SK-N-SH (cell line): ENCODE results near the gene YBX2. TPM values are rescaled to one million over a fixed set of nuclear protein-coding genes. Genes with fewer than 3 reads are reported as not detected.
A peak's percentile ranks its signal among the peaks of the same experiment; 100 is the strongest.

Source experiments
- ELF1 ChIP-seq: IDR thresholded peaks from 2 replicates; pipeline ENCODE4 v1.4.0; 2012
- EP300 ChIP-seq, 2 experiments: IDR thresholded peaks; 2 replicates each; pipeline versions ENCODE4 v1.4.0 to v1.6.1; 2012; ENCODE audit warnings: borderline replicate concordance in 1 of 2, low read depth in 1 of 2, low read length in 1 of 2
- EZH2phosphoT487 ChIP-seq: fragments of 200-600 bp; sonication (generic); IDR thresholded peaks from 2 replicates; pipeline ENCODE4 v1.6.1; 2017; ENCODE audit warnings: low read depth, mixed run types, mild to moderate bottlenecking, antibody characterized with exemption, moderate library complexity, borderline replicate concordance
- FOXJ3 ChIP-seq: sonication (generic); formaldehyde crosslinking; IDR thresholded peaks from 2 replicates; pipeline ENCODE4 v1.5.1; 2020; ENCODE audit warnings: mild to moderate bottlenecking, missing genetic modification reagents
- GABPA ChIP-seq: IDR thresholded peaks from 2 replicates; pipeline ENCODE4 v1.4.0; 2012; ENCODE audit warnings: low read depth, mild to moderate bottlenecking
- JUND ChIP-seq: IDR thresholded peaks from 2 replicates; pipeline ENCODE4 v1.4.0; 2012
- MEF2A ChIP-seq: IDR thresholded peaks from 2 replicates; pipeline ENCODE4 v1.4.0; 2012; ENCODE audit warnings: low read depth, borderline replicate concordance
- MXI1 ChIP-seq: IDR thresholded peaks from 2 replicates; pipeline ENCODE4 v1.6.1; 2012; ENCODE audit warnings: mild to moderate bottlenecking, low read depth, low read length, improper control_type of control experiment
- NFIC ChIP-seq: IDR thresholded peaks from 2 replicates; pipeline ENCODE4 v1.4.0; 2012; ENCODE audit warnings: borderline replicate concordance
- NRF1 ChIP-seq: IDR thresholded peaks from 2 replicates; pipeline ENCODE4 v1.6.1; 2012; ENCODE audit warnings: low read depth, mild to moderate bottlenecking, low read length
- POLR2AphosphoS5 ChIP-seq: IDR thresholded peaks from 2 replicates; pipeline ENCODE4 v1.6.1; 2012; ENCODE audit warnings: low read depth, low read length
- RAD21 ChIP-seq: IDR thresholded peaks from 2 replicates; pipeline ENCODE4 v1.6.1; 2012; ENCODE audit warnings: mild to moderate bottlenecking, low read length
- RCOR1 ChIP-seq: fragments of 150-350 bp; IDR thresholded peaks from 2 replicates; pipeline ENCODE4 v1.6.1; 2017; ENCODE audit warnings: antibody characterized with exemption, low read length
- RFX5 ChIP-seq: IDR thresholded peaks from 2 replicates; pipeline ENCODE4 v1.6.1; 2012; ENCODE audit warnings: mild to moderate bottlenecking, improper control_type of control experiment, low read length
- RXRA ChIP-seq: IDR thresholded peaks from 2 replicates; pipeline ENCODE4 v1.4.0; 2012; ENCODE audit warnings: low read depth, mild to moderate bottlenecking, borderline replicate concordance
- SIN3A ChIP-seq: IDR thresholded peaks from 2 replicates; pipeline ENCODE4 v1.6.1; 2012; ENCODE audit warnings: low read depth, mild to moderate bottlenecking, low read length, moderate library complexity, borderline replicate concordance
- SMC3 ChIP-seq: IDR thresholded peaks from 2 replicates; pipeline ENCODE4 v1.6.1; 2012; ENCODE audit warnings: low read depth, low read length, improper control_type of control experiment
- TCF12 ChIP-seq: IDR thresholded peaks from 2 replicates; pipeline ENCODE4 v1.4.0; 2012
- TEAD4 ChIP-seq: IDR thresholded peaks from 2 replicates; pipeline ENCODE4 v1.4.0; 2012; ENCODE audit warnings: mild to moderate bottlenecking, borderline replicate concordance; ENCODE audit not compliant: insufficient read depth
- YY1 ChIP-seq: IDR thresholded peaks from 2 replicates; pipeline ENCODE4 v1.4.0; 2012; ENCODE audit warnings: low read depth, mild to moderate bottlenecking
- polyA plus RNA-seq, 3 experiments: library from polyadenylated mRNA; depleted of rRNA; stranded (reverse); fragments of >200 nt; gene quantifications; 2 replicates each; pipeline ENCODE4 v1.2.3, GENCODE V29; 2012
- TF ChIP-seq, protein P1 (sequence below): IDR thresholded peaks from 2 replicates; pipeline ENCODE4 v1.6.1; 2012; ENCODE audit warnings: mild to moderate bottlenecking, low read depth, low read length, moderate library complexity
- TF ChIP-seq, protein P2 (sequence below): IDR thresholded peaks from 2 replicates; pipeline ENCODE4 v1.4.0; 2012; ENCODE audit warnings: low read depth, borderline replicate concordance
- TF ChIP-seq, protein P3 (sequence below): IDR thresholded peaks from 2 replicates; pipeline ENCODE4 v1.4.0; 2012; ENCODE audit warnings: low read depth, borderline replicate concordance

YBX2 gene
- polyA plus RNA-seq, 1 of the 3 experiments (the other 2 are of a cell fraction), result 0.54 TPM

DNA sequence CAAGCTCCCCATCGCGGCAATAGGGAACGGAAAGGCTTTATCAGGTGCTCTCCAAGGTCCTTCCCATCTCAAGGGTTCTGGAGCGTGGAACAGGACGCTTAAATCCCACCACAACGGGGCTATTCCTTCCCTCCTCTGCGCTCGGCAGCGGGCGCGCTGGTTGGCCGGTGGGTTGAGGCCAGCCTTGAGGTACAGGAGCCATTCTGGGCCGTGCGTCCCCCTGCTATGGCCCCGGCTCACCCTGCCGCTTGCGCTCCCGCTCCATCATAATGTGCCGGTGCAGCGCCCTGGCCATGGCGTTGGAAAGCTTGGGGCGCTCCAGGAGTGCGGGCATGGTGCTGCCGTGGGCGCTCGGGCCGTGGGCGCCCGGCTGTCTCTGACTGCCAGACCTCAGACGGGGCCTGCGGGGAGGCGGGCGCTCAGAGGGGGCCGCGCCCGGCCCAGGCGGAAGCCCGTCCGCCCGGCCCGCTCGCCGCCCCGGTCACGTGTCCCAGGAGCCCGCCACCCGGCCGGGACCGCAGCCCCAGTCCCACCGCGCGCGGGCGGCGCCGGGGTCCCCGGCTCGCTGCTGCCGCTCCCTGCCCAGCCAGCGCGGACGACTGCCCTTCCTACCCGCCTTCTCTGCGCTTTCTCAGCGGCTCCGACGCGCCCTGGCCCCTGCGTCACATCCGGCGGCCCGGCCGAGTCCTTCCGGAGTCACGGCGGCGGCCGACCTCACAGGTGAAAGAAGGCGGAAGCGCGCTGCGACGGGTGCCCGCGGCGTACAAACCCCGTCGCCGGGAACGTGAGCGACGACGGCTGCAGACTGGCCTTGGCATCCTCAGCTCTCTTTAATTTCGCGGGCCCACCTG, 20.5 kb upstream of the YBX2 start, which contains the start of gene GPS2 (continued):
- TF ChIP-seq, protein P1, sequence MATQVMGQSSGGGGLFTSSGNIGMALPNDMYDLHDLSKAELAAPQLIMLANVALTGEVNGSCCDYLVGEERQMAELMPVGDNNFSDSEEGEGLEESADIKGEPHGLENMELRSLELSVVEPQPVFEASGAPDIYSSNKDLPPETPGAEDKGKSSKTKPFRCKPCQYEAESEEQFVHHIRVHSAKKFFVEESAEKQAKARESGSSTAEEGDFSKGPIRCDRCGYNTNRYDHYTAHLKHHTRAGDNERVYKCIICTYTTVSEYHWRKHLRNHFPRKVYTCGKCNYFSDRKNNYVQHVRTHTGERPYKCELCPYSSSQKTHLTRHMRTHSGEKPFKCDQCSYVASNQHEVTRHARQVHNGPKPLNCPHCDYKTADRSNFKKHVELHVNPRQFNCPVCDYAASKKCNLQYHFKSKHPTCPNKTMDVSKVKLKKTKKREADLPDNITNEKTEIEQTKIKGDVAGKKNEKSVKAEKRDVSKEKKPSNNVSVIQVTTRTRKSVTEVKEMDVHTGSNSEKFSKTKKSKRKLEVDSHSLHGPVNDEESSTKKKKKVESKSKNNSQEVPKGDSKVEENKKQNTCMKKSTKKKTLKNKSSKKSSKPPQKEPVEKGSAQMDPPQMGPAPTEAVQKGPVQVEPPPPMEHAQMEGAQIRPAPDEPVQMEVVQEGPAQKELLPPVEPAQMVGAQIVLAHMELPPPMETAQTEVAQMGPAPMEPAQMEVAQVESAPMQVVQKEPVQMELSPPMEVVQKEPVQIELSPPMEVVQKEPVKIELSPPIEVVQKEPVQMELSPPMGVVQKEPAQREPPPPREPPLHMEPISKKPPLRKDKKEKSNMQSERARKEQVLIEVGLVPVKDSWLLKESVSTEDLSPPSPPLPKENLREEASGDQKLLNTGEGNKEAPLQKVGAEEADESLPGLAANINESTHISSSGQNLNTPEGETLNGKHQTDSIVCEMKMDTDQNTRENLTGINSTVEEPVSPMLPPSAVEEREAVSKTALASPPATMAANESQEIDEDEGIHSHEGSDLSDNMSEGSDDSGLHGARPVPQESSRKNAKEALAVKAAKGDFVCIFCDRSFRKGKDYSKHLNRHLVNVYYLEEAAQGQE, result peak; percentile 94
- no peak for TF ChIP-seq RXRA
- no peak for TF ChIP-seq RFX5
- no peak; the same call in 1 of the 2 replicates for TF ChIP-seq JUND
- TF ChIP-seq SMC3, result no peak
- peak; percentile 97 for TF ChIP-seq GABPA
- peak; percentile 93 for TF ChIP-seq SIN3A
- TF ChIP-seq, protein P2, sequence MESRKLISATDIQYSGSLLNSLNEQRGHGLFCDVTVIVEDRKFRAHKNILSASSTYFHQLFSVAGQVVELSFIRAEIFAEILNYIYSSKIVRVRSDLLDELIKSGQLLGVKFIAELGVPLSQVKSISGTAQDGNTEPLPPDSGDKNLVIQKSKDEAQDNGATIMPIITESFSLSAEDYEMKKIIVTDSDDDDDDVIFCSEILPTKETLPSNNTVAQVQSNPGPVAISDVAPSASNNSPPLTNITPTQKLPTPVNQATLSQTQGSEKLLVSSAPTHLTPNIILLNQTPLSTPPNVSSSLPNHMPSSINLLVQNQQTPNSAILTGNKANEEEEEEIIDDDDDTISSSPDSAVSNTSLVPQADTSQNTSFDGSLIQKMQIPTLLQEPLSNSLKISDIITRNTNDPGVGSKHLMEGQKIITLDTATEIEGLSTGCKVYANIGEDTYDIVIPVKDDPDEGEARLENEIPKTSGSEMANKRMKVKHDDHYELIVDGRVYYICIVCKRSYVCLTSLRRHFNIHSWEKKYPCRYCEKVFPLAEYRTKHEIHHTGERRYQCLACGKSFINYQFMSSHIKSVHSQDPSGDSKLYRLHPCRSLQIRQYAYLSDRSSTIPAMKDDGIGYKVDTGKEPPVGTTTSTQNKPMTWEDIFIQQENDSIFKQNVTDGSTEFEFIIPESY, result peak; percentile 50; the same call in 1 of the 2 replicates
- TF ChIP-seq EZH2phosphoT487, result no peak
- TF ChIP-seq TCF12, result peak; percentile 13; the same call in 1 of the 2 replicates
- TF ChIP-seq NRF1, result no peak
- TF ChIP-seq, protein P3, sequence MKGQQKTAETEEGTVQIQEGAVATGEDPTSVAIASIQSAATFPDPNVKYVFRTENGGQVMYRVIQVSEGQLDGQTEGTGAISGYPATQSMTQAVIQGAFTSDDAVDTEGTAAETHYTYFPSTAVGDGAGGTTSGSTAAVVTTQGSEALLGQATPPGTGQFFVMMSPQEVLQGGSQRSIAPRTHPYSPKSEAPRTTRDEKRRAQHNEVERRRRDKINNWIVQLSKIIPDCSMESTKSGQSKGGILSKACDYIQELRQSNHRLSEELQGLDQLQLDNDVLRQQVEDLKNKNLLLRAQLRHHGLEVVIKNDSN, result peak; percentile 58
- 0 out of 2 replicates have a peak, but pooled peaks have one; percentile 26 for TF ChIP-seq FOXJ3 (CRISPR knock-in tag)
- TF ChIP-seq TEAD4, result no peak
- no peak for TF ChIP-seq RCOR1
- no peak for TF ChIP-seq MEF2A
- no peak for TF ChIP-seq NFIC
- TF ChIP-seq YY1, result peak; percentile 66
- no peak for TF ChIP-seq EP300 (IDR thresholded peaks at IDR 0.05; ENCODE audit: borderline replicate concordance in 1 of 2, low read depth in 1 of 2, low read length in 1 of 2)
- TF ChIP-seq POLR2AphosphoS5, result peak; percentile 69
- peak; percentile 80 for TF ChIP-seq MXI1
- no peak for TF ChIP-seq RAD21
- TF ChIP-seq ELF1, result peak; percentile 99
